ENCODE measurements around the gene PDIA2. TPM values are rescaled to one million over a fixed set of nuclear protein-coding genes. Genes with fewer than 3 reads are reported as not detected.

The PDIA2 gene
- total RNA-seq, 1 donor from 2014 or later: not detected

- intact Hi-C loops (cut with DNase I): no loop called here
- Histone ChIP-seq H3K4me3 (no peak overlapping the region), H3K27ac (no peak overlapping the region), H3K4me1 (no peaks in the 10 kb centered on the region), H3K9me3 (no peaks in the 10 kb centered on the region), H3K27me3 (no peaks in the 10 kb centered on the region), H3K36me3 (peaks cover 0 to 29% of the 10 kb centered on the region in 2 donors)
- no peak for DNase-seq (ENCODE audit: extremely low spot score in 2 of 2)
- TF ChIP-seq POLR2A (IDR thresholded peaks at IDR 0.05) (no peak), POLR2AphosphoS5 (IDR thresholded peaks at IDR 0.05; ENCODE audit: insufficient read depth in 1 of 2, low read depth in 1 of 2) (no peak), CTCF (IDR thresholded peaks at IDR 0.05) (no peak)
Observed at GRCh38 chr16:301235-301634, 18.3 kb downstream of the PDIA2 start.

GRCh38 chr16:301950-302349 lies 19.0 kb downstream of the PDIA2 start:
- H3K27ac ChIP-seq: no peak overlapping the region
- no peaks in the 10 kb centered on the region for H3K27me3 ChIP-seq
- TF ChIP-seq POLR2A (IDR thresholded peaks at IDR 0.05): no peak
- TF ChIP-seq CTCF (IDR thresholded peaks at IDR 0.05): no peak
- TF ChIP-seq POLR2AphosphoS5 (IDR thresholded peaks at IDR 0.05; ENCODE audit: insufficient read depth in 1 of 2, low read depth in 1 of 2): no peak
- intact Hi-C loops (cut with DNase I): no loop called here
- no peak for DNase-seq (ENCODE audit: extremely low spot score in 2 of 2)
- no peaks in the 10 kb centered on the region for H3K9me3 ChIP-seq
- peaks cover 0 to 22% of the 10 kb centered on the region in 2 donors for H3K36me3 ChIP-seq
- no peak overlapping the region for H3K4me3 ChIP-seq
- H3K4me1 ChIP-seq: peaks cover 4% of the 10 kb centered on the region

- TF ChIP-seq POLR2AphosphoS5 (IDR thresholded peaks at IDR 0.05; ENCODE audit: insufficient read depth in 1 of 2, low read depth in 1 of 2) (no peak), CTCF (IDR thresholded peaks at IDR 0.05) (no peak), POLR2A (IDR thresholded peaks at IDR 0.05) (no peak)
- no peak overlapping the region for H3K27ac ChIP-seq
- peaks cover 9% of the 10 kb centered on the region for H3K4me1 ChIP-seq
- H3K4me3 ChIP-seq: no peak overlapping the region
- no peaks in the 10 kb centered on the region for H3K9me3 ChIP-seq
- peaks cover 0 to 10% of the 10 kb centered on the region in 2 donors for H3K36me3 ChIP-seq
- no peak for DNase-seq (ENCODE audit: extremely low spot score in 2 of 2)
- intact Hi-C loops (cut with DNase I): no loop called here
- H3K27me3 ChIP-seq: no peaks in the 10 kb centered on the region
Observed at GRCh38 chr16:303760-304505, 21.0 kb downstream of the PDIA2 start.

GRCh38 chr16:305916-306626 lies 23.1 kb downstream of the PDIA2 start:
- H3K9me3 ChIP-seq: no peaks in the 10 kb centered on the region
- H3K27me3 ChIP-seq: no peaks in the 10 kb centered on the region
- H3K4me1 ChIP-seq: peaks cover 9% of the 10 kb centered on the region
- DNase-seq (ENCODE audit: extremely low spot score in 2 of 2): no peak
- H3K27ac ChIP-seq: no peak overlapping the region
- no peak for TF ChIP-seq CTCF (IDR thresholded peaks at IDR 0.05)
- intact Hi-C loops (cut with DNase I): no loop called here
- no peak overlapping the region for H3K4me3 ChIP-seq
- peaks cover 0 to 17% of the 10 kb centered on the region in 2 donors for H3K36me3 ChIP-seq

- TF ChIP-seq CTCF (IDR thresholded peaks at IDR 0.05) (no peak), POLR2A (IDR thresholded peaks at IDR 0.05) (no peak)
- Histone ChIP-seq H3K36me3 (peaks cover 0 to 20% of the 10 kb centered on the region in 2 donors), H3K9me3 (no peaks in the 10 kb centered on the region), H3K4me3 (no peak overlapping the region), H3K4me1 (peaks cover 9% of the 10 kb centered on the region), H3K27ac (no peak overlapping the region), H3K27me3 (no peaks in the 10 kb centered on the region)
- intact Hi-C loops (cut with DNase I): no loop called here
- no peak for DNase-seq (ENCODE audit: extremely low spot score in 2 of 2)
Observed at GRCh38 chr16:306911-307370, 24.0 kb downstream of the PDIA2 start.

Data from vagina (tissue), 2 donors.